Occipital lobe (tissue), 2 donors: ENCODE data around the gene FKBP6. TPM values are rescaled to one million over a fixed set of nuclear protein-coding genes. Genes with fewer than 3 reads are reported as not detected.
"Not testable (repeated sequence)": the region's sequence is repeated elsewhere in the genome, so short reads cannot be mapped to it uniquely, and the experiment has no call there.

Experiments
- DNase-seq: peaks from one replicate; lab custom pipeline; 2025; lab: John Stamatoyannopoulos, UW
- total RNA-seq: library from RNA; depleted of rRNA; stranded (reverse); fragments of >200 nt; gene quantifications from one replicate; pipeline ENCODE4 v1.2.3, GENCODE V29; 2014

Gene FKBP6
- total RNA-seq, 1 donor from 2014 or later: not detected

- DNase-seq: no peak
Measured at GRCh38 chr7:73354821-73355220, 26.9 kb downstream of the FKBP6 start.

- no peak for DNase-seq
Measured at GRCh38 chr7:73356159-73356558, 28.2 kb downstream of the FKBP6 start.

- DNase-seq: no peak
Measured at GRCh38 chr7:73358590-73359275, 30.8 kb downstream of the FKBP6 start.

GRCh38 chr7:73359306-73359705 lies 31.3 kb downstream of the FKBP6 start:
- DNase-seq: no peak

GRCh38 chr7:73359746-73360375 lies 31.9 kb downstream of the FKBP6 start:
- DNase-seq: no peak

- DNase-seq: not testable (repeated sequence)
Measured at GRCh38 chr7:73360590-73360989, 32.6 kb downstream of the FKBP6 start.

- DNase-seq: no peak
Measured at GRCh38 chr7:73363225-73364005, 35.5 kb downstream of the FKBP6 start.

GRCh38 chr7:73364006-73364728 lies 36.2 kb downstream of the FKBP6 start:
- DNase-seq: no peak

- no peak for DNase-seq
Measured at GRCh38 chr7:73366127-73366526, 38.2 kb downstream of the FKBP6 start.

- DNase-seq: no peak
Measured at GRCh38 chr7:73366990-73367389, 39.0 kb downstream of the FKBP6 start.

- DNase-seq: no peak
Measured at GRCh38 chr7:73369009-73369408, 41.0 kb downstream of the FKBP6 start.

- no peak for DNase-seq
Measured at GRCh38 chr7:73369622-73370021, 41.7 kb downstream of the FKBP6 start.

GRCh38 chr7:73373741-73374140 lies 45.8 kb downstream of the FKBP6 start:
- no peak for DNase-seq

- DNase-seq: not testable (repeated sequence)
Measured at GRCh38 chr7:73376262-73376661, 48.3 kb downstream of the FKBP6 start.

GRCh38 chr7:73376671-73377412 lies 48.9 kb downstream of the FKBP6 start:
- no peak for DNase-seq

GRCh38 chr7:73377413-73378200 lies 49.6 kb downstream of the FKBP6 start:
- not testable (repeated sequence) for DNase-seq

GRCh38 chr7:73382934-73383503 lies 55.1 kb downstream of the FKBP6 start:
- no peak for DNase-seq

- no peak for DNase-seq
Measured at GRCh38 chr7:73387221-73387828, 59.4 kb downstream of the FKBP6 start.

- DNase-seq: no peak
Measured at GRCh38 chr7:73387908-73388414, 60.0 kb downstream of the FKBP6 start.
